Keratinocyte (primary cell): ENCODE measurements around the gene NOS1AP. TPM values are rescaled to one million over a fixed set of nuclear protein-coding genes. Genes with fewer than 3 reads are reported as not detected.

Experiments
- DNase-seq: peaks from one replicate; pipeline ENCODE4 v3.0.0-alpha.2; 2011; ENCODE audit warnings: low read depth, missing footprints, low spot score
- FAIRE-seq: peaks from 2 replicates; lab custom pipeline; 2011; peaks lifted over from hg19 to GRCh38; lab: Jason Lieb, UNC
- H2AFZ ChIP-seq: 2 replicates; pipeline ENCODE4 v1.6.0; 2012; ENCODE audit warnings: low read length, control low read depth, inconsistent platforms; ENCODE audit not compliant: control insufficient read depth
- H3K27ac ChIP-seq: 2 replicates; pipeline ENCODE4 v1.5.1; 2011; ENCODE audit warnings: low read length; ENCODE audit not compliant: control insufficient read depth, insufficient read depth
- H3K27me3 ChIP-seq: 3 replicates; pipeline ENCODE4 v1.6.0; 2011; ENCODE audit warnings: low read length; ENCODE audit not compliant: control insufficient read depth, insufficient read depth; ENCODE audit errors: extremely low read depth
- H3K36me3 ChIP-seq, 2 experiments: 2 replicates in 1 of 2; 3 replicates in 1 of 2; pipeline ENCODE4 v1.5.1; 2011; ENCODE audit warnings: low read length in 2 of 2, mild to moderate bottlenecking in 1 of 2; ENCODE audit not compliant: control insufficient read depth in 2 of 2, insufficient read depth in 2 of 2; ENCODE audit errors: extremely low read depth in 1 of 2
- H3K4me1 ChIP-seq: 3 replicates; pipeline ENCODE4 v1.5.1; 2011; ENCODE audit warnings: low read length; ENCODE audit not compliant: control insufficient read depth, insufficient read depth; ENCODE audit errors: extremely low read depth
- H3K4me2 ChIP-seq: 3 replicates; pipeline ENCODE4 v1.6.0; 2011; ENCODE audit warnings: low read depth, low read length; ENCODE audit not compliant: control insufficient read depth, insufficient read depth; ENCODE audit errors: extremely low read depth
- H3K4me3 ChIP-seq, 3 experiments: fragments of 200-600 bp in 1 of 3; sonication (generic) in 1 of 3; 2 replicates in 2 of 3; 3 replicates in 1 of 3; pipeline ENCODE4 v1.5.1; 2011 to 2016; ENCODE audit warnings: low read length in 3 of 3, mild to moderate bottlenecking in 3 of 3, control low read depth in 2 of 3, inconsistent platforms in 1 of 3, low read depth in 1 of 3, mixed read lengths in 1 of 3, mixed run types in 1 of 3, moderate library complexity in 1 of 3; ENCODE audit not compliant: control insufficient read depth in 2 of 3, insufficient read depth in 2 of 3; ENCODE audit errors: extremely low read depth in 1 of 3
- H3K79me2 ChIP-seq: 2 replicates; pipeline ENCODE4 v1.6.0; 2012; ENCODE audit warnings: low read length; ENCODE audit not compliant: control insufficient read depth, insufficient read depth
- H3K9ac ChIP-seq: 3 replicates; pipeline ENCODE4 v1.6.0; 2011; ENCODE audit warnings: low read length; ENCODE audit not compliant: control insufficient read depth, insufficient read depth; ENCODE audit errors: extremely low read depth
- H3K9me1 ChIP-seq: 3 replicates; pipeline ENCODE4 v1.6.0; 2011; ENCODE audit warnings: low read length; ENCODE audit not compliant: control insufficient read depth, insufficient read depth; ENCODE audit errors: extremely low read depth
- H3K9me3 ChIP-seq: 2 replicates; pipeline ENCODE4 v1.5.1; 2012; ENCODE audit warnings: low read depth, low read length; ENCODE audit not compliant: control insufficient read depth
- H4K20me1 ChIP-seq: 3 replicates; pipeline ENCODE4 v1.6.0; 2011; ENCODE audit warnings: low read length; ENCODE audit not compliant: control insufficient read depth, insufficient read depth; ENCODE audit errors: extremely low read depth
- EZH2 ChIP-seq: IDR thresholded peaks from one replicate; pipeline ENCODE4 v1.6.1; 2012; ENCODE audit warnings: inconsistent platforms, mild to moderate bottlenecking, low read length, moderate library complexity
- dilution Hi-C: fragments of 300-500 bp; cut with MboI; formaldehyde crosslinking; loops from one replicate; pipeline ENCODE4 v1.7.0; 2020; ENCODE audit warnings: low sequenced_read_pairs; ENCODE audit not compliant: extremely low pct_ligation_motif_present
- polyA plus RNA-seq, 5 experiments: library from polyadenylated mRNA; depleted of rRNA in 3 of 5; stranded (reverse) in 3 of 5; stranded (forward) in 1 of 5; unstranded in 1 of 5; fragments of >200 nt; gene quantifications; 1 replicate in 1 of 5; 2 replicates in 3 of 5; 3 replicates in 1 of 5; pipeline versions ENCODE4 v1.2.1 to v1.2.3, GENCODE V29; 2011 to 2012; ENCODE audit warnings: missing spikeins in 2 of 5, low read depth in 1 of 5, low replicate concordance in 1 of 5
- TF ChIP-seq, protein P1 (sequence below), 3 experiments: IDR thresholded peaks in 1 of 3; conservative IDR thresholded peaks in 1 of 3; optimal IDR thresholded peaks in 1 of 3; 2 replicates in 2 of 3; 3 replicates in 1 of 3; pipeline versions ENCODE3 to v1.5.1; 2011; ENCODE audit warnings: low read length in 3 of 3, mild to moderate bottlenecking in 3 of 3, moderate library complexity in 2 of 3, control low read depth in 1 of 3, inconsistent platforms in 1 of 3; ENCODE audit not compliant: insufficient read depth in 2 of 3; ENCODE audit errors: extremely low read depth in 1 of 3

NOS1AP gene
- polyA plus RNA-seq, 1 donor (not counting 4 experiments of a cell fraction or from before 2014, with no cell fraction given) = not detected

DNA sequence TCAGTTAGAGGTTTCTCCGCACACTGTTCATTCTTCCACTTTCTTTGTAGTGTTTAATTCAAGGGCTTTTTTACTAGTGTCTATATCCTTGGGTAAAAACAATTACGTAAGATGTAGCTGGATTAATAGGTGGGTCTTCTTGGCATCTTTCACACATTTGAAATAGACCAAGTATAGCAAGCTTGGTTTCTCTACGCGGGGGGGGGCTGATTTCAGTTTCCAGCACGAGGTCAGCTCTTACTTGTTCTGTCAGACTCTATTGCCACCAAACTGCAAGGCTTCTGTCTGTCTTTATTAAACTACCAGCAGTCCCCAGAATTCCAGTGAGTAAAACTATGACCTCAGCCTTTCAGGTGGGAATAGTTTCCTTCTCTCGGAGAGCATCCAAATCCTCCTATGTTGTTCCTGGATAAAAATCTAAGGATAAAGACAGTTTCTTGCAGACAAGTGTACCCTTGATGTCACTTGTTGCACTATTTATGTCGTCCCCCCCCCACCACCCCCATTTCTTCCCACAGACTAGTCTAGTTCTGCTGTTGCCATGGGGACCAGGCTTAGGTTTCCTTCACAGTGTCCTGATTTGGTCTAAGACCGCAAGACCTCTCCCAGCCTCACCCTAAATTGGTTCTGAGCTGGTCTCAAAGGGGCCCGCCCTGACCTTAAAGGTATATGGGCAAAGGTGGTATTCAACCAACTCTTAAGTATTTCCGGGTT lies 290.2 kb downstream of the NOS1AP start:
- Histone ChIP-seq H3K9me3 (no peaks in the 10 kb centered on the region), H3K4me1 (no peaks in the 10 kb centered on the region), H3K4me3 (no peak overlapping the region), H3K27me3 (peaks cover 6% of the 10 kb centered on the region), H3K9me1 (no peaks in the 10 kb centered on the region), H4K20me1 (no peaks in the 10 kb centered on the region), H3K9ac (no peak overlapping the region), H2AFZ (no peak overlapping the region), H3K4me2 (no peak overlapping the region), H3K36me3 (no peaks in the 10 kb centered on the region), H3K27ac (no peak overlapping the region), H3K79me2 (no peaks in the 10 kb centered on the region)
- dilution Hi-C loops = no loop called here
- FAIRE-seq = no peak
- TF ChIP-seq, protein P1, sequence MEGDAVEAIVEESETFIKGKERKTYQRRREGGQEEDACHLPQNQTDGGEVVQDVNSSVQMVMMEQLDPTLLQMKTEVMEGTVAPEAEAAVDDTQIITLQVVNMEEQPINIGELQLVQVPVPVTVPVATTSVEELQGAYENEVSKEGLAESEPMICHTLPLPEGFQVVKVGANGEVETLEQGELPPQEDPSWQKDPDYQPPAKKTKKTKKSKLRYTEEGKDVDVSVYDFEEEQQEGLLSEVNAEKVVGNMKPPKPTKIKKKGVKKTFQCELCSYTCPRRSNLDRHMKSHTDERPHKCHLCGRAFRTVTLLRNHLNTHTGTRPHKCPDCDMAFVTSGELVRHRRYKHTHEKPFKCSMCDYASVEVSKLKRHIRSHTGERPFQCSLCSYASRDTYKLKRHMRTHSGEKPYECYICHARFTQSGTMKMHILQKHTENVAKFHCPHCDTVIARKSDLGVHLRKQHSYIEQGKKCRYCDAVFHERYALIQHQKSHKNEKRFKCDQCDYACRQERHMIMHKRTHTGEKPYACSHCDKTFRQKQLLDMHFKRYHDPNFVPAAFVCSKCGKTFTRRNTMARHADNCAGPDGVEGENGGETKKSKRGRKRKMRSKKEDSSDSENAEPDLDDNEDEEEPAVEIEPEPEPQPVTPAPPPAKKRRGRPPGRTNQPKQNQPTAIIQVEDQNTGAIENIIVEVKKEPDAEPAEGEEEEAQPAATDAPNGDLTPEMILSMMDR (optimal IDR thresholded peaks at IDR 0.05 in 1 of 3, IDR thresholded peaks at IDR 0.05 in 1 of 3, conservative IDR thresholded peaks at IDR 0.05 in 1 of 3; ENCODE audit: extremely low read depth in 1 of 3, insufficient read depth in 2 of 3, low read length in 3 of 3) = no peak
- TF ChIP-seq EZH2 = no peak
- DNase-seq = no peak

GRCh38 chr1:162360237-162360873 lies 290.9 kb downstream of the NOS1AP start:
- no peak for FAIRE-seq

More at GRCh38 chr1:162360237-162360873, 290.9 kb downstream of the NOS1AP start:
- no peak overlapping the region for H3K4me2 ChIP-seq
- no peaks in the 10 kb centered on the region for H3K79me2 ChIP-seq
- no peak for DNase-seq
- no peak overlapping the region for H3K27ac ChIP-seq
- H3K27me3 ChIP-seq = peaks cover 6% of the 10 kb centered on the region
- no peak overlapping the region for H2AFZ ChIP-seq
- TF ChIP-seq EZH2 = no peak
- TF ChIP-seq, protein P1 (optimal IDR thresholded peaks at IDR 0.05 in 1 of 3, IDR thresholded peaks at IDR 0.05 in 1 of 3, conservative IDR thresholded peaks at IDR 0.05 in 1 of 3; ENCODE audit: extremely low read depth in 1 of 3, insufficient read depth in 2 of 3, low read length in 3 of 3) = no peak
- H3K36me3 ChIP-seq = no peaks in the 10 kb centered on the region
- H3K4me3 ChIP-seq = no peak overlapping the region
- dilution Hi-C loops = no loop called here
- H4K20me1 ChIP-seq = no peaks in the 10 kb centered on the region
- H3K9me3 ChIP-seq = no peaks in the 10 kb centered on the region
- H3K9me1 ChIP-seq = no peaks in the 10 kb centered on the region
- H3K4me1 ChIP-seq = no peaks in the 10 kb centered on the region
- H3K9ac ChIP-seq = no peak overlapping the region
